Measurements from ENCODE around the gene IFT27.

IFT27 gene

DNA sequence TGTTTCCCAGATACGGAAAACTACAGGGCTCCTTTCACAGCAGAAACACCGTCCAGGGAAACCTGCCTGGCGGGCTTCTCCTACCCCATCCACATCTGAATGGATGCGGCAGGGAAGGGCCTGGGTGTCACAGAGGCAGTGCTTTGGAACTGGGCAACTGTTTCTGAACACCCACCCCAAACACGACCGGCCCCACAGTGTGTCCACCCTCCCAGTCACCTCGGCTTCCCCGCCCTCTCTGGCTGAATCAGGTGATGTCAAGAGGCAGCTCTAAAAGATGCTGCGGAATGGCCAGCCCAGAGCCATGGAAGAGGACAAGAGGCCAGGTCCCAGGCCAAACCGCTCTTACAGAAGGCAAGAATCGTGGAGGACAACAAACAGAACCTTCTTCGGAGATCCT is 22.0 kb downstream of the IFT27 start:
- Histone ChIP-seq H3K27me3 (ENCODE audit: control insufficient read depth, low read length) (peaks cover 16% of the 10 kb centered on the region), H3K9me3 (ENCODE audit: control insufficient read depth, insufficient read depth, low read length) (no peaks in the 10 kb centered on the region), H3K9me2 (replicated peaks; ENCODE audit: control insufficient read depth, low read length) (no peaks in the 10 kb centered on the region), H3K4me2 (ENCODE audit: low read length) (no peak overlapping the region), H3K27ac (ENCODE audit: low read depth, low read length) (no peak overlapping the region), H3K4me3 (ENCODE audit: low read length) (no peak overlapping the region), H4K20me1 (ENCODE audit: control insufficient read depth, insufficient read depth, low read depth, low read length) (no peaks in the 10 kb centered on the region), H3K4me1 (ENCODE audit: control insufficient read depth, low read length) (no peaks in the 10 kb centered on the region), H3F3A (ENCODE audit: control insufficient read depth, insufficient read depth) (no peaks in the 10 kb centered on the region), H3K79me2 (ENCODE audit: control insufficient read depth, low read length) (no peaks in the 10 kb centered on the region), H3K36me3 (ENCODE audit: control insufficient read depth, low read length) (no peaks in the 10 kb centered on the region)
- TF ChIP-seq, protein P1, sequence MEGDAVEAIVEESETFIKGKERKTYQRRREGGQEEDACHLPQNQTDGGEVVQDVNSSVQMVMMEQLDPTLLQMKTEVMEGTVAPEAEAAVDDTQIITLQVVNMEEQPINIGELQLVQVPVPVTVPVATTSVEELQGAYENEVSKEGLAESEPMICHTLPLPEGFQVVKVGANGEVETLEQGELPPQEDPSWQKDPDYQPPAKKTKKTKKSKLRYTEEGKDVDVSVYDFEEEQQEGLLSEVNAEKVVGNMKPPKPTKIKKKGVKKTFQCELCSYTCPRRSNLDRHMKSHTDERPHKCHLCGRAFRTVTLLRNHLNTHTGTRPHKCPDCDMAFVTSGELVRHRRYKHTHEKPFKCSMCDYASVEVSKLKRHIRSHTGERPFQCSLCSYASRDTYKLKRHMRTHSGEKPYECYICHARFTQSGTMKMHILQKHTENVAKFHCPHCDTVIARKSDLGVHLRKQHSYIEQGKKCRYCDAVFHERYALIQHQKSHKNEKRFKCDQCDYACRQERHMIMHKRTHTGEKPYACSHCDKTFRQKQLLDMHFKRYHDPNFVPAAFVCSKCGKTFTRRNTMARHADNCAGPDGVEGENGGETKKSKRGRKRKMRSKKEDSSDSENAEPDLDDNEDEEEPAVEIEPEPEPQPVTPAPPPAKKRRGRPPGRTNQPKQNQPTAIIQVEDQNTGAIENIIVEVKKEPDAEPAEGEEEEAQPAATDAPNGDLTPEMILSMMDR (IDR thresholded peaks at IDR 0.05; ENCODE audit: low read depth, low read length, poor library complexity, severe bottlenecking): no peak
- no peak for TF ChIP-seq EZH2phosphoT487 (IDR thresholded peaks at IDR 0.05; ENCODE audit: borderline replicate concordance, low read length)

DNA sequence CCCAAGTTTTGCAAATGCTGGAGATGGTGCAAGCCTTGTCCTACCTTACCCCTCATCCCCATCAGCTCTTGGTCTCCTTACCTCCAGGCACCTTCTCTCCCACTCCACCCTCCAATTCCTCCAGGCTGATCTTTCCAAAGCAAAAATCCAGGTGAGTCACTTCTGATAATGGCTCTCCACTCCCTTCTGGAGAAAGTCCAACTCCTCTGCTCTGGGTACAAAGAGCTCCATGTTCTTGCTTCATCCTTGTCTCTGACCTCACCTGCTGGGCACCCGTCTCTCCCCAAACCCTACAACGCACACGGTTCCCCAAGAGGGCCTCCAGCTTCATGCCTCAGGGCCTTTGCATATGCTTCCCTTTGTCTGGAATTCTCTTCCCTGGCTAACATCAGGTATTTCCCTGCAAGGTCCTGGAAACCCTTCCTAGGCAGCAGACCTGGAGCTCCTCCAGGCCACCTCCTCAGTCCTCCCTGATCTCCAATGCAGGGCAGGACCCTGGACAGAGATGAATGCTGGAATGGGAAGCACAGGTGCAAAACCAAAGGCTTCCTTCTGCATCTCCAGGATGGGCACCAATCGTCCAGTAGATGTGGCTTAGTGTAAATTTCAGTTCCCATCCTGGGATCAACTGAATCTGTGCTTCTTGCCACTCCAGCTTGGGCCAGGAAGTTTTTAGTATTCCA is 22.7 kb downstream of the IFT27 start:
- Histone ChIP-seq H3K4me3 (ENCODE audit: low read length) (no peak overlapping the region), H3K9me2 (replicated peaks; ENCODE audit: control insufficient read depth, low read length) (no peaks in the 10 kb centered on the region), H4K20me1 (ENCODE audit: control insufficient read depth, insufficient read depth, low read depth, low read length) (no peaks in the 10 kb centered on the region), H3K4me1 (ENCODE audit: control insufficient read depth, low read length) (no peaks in the 10 kb centered on the region), H3K27me3 (ENCODE audit: control insufficient read depth, low read length) (peaks cover 16% of the 10 kb centered on the region), H3K36me3 (ENCODE audit: control insufficient read depth, low read length) (no peaks in the 10 kb centered on the region), H3F3A (ENCODE audit: control insufficient read depth, insufficient read depth) (no peaks in the 10 kb centered on the region), H3K27ac (ENCODE audit: low read depth, low read length) (no peak overlapping the region), H3K4me2 (ENCODE audit: low read length) (no peak overlapping the region), H3K79me2 (ENCODE audit: control insufficient read depth, low read length) (no peaks in the 10 kb centered on the region), H3K9me3 (ENCODE audit: control insufficient read depth, insufficient read depth, low read length) (no peaks in the 10 kb centered on the region)
- TF ChIP-seq EZH2phosphoT487 (IDR thresholded peaks at IDR 0.05; ENCODE audit: borderline replicate concordance, low read length): no peak
- TF ChIP-seq, protein P1 (IDR thresholded peaks at IDR 0.05; ENCODE audit: low read depth, low read length, poor library complexity, severe bottlenecking): no peak

DNA sequence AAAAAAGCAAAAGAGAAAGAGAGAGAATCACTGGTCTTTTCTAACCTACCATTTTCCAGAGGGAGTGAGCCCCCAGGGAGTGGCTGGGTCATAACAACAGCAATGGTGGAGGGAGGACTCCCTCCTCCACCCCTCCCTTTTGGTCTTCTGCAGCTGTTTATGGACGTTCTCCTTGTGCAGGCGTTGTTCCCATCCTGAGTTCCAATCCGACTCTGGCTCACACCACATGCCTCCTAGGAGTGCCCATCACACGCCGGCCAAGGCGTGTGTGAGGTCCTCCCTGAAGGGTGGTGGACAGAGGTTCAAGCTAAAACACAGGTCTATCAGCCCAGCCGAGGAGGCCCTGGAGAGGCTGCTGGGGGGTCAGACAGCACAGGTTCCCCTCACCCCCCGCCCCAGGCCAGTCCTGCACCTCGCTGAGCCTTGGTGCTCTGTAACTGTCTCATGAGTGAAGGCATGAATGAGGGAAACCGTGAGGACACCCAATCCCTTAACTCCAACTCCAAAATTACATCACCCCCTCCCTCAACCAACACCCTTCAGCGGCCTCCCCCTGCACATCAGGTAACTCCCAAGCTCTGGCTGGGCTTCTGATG is 29.4 kb downstream of the IFT27 start:
- peaks cover 10% of the 10 kb centered on the region for H3K27me3 ChIP-seq (ENCODE audit: control insufficient read depth, low read length)
- H4K20me1 ChIP-seq (ENCODE audit: control insufficient read depth, insufficient read depth, low read depth, low read length): no peaks in the 10 kb centered on the region
- no peaks in the 10 kb centered on the region for H3K36me3 ChIP-seq (ENCODE audit: control insufficient read depth, low read length)
- H3K9me3 ChIP-seq (ENCODE audit: control insufficient read depth, insufficient read depth, low read length): no peaks in the 10 kb centered on the region; the same call in 1 of the 2 replicates
- no peaks in the 10 kb centered on the region for H3K79me2 ChIP-seq (ENCODE audit: control insufficient read depth, low read length)
- H3F3A ChIP-seq (ENCODE audit: control insufficient read depth, insufficient read depth): no peaks in the 10 kb centered on the region
- no peaks in the 10 kb centered on the region; the same call in 1 of the 2 replicates for H3K4me1 ChIP-seq (ENCODE audit: control insufficient read depth, low read length)
- no peak overlapping the region for H3K4me3 ChIP-seq (ENCODE audit: low read length)
- TF ChIP-seq, protein P1 (IDR thresholded peaks at IDR 0.05; ENCODE audit: low read depth, low read length, poor library complexity, severe bottlenecking): no peak
- no peak for TF ChIP-seq EZH2phosphoT487 (IDR thresholded peaks at IDR 0.05; ENCODE audit: borderline replicate concordance, low read length)
- H3K27ac ChIP-seq (ENCODE audit: low read depth, low read length): no peak overlapping the region
- no peak overlapping the region for H3K4me2 ChIP-seq (ENCODE audit: low read length)
- no peaks in the 10 kb centered on the region for H3K9me2 ChIP-seq (replicated peaks; ENCODE audit: control insufficient read depth, low read length)

Measured in DOHH2 (cell line).